ENCODE results near the gene ANKRD39.
"Not testable (repeated sequence)": the region's sequence is repeated elsewhere in the genome, so short reads cannot be mapped to it uniquely, and the experiment has no call there.

ANKRD39 gene

DNA sequence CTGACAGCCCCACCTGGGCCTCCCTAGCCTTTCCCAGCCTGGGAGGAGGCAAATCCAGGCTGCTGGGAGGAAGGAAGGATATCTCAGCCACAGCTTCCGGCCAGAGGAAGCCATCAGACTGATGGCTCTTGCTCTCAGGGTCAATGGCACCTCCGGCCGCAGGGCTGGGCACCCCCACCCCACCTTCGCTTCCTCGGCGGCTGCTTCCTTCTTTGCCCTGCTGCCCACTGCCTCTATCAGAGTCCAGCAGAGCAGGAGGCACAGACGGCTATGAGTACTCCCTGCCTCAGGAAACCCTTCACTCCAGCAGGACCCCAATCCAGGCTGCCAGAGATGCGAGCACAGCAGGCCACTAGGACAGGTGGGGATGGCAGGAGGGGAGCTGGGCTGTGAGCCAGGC lies 8.8 kb upstream of the ANKRD39 start:
- no peak for DNase-seq
- Mint-ChIP-seq H3K36me3 (ENCODE audit: low read depth) (peaks cover 21% of the 10 kb centered on the region), H3K27ac (peak overlapping the region; percentile 74), H3K27me3 (ENCODE audit: low read depth, poor library complexity) (no peaks in the 10 kb centered on the region), H3K4me3 (peak overlapping the region; percentile 88), H3K9me3 (no peaks in the 10 kb centered on the region), H3K4me1 (peaks cover 36% of the 10 kb centered on the region)
- TF ChIP-seq, protein P1, sequence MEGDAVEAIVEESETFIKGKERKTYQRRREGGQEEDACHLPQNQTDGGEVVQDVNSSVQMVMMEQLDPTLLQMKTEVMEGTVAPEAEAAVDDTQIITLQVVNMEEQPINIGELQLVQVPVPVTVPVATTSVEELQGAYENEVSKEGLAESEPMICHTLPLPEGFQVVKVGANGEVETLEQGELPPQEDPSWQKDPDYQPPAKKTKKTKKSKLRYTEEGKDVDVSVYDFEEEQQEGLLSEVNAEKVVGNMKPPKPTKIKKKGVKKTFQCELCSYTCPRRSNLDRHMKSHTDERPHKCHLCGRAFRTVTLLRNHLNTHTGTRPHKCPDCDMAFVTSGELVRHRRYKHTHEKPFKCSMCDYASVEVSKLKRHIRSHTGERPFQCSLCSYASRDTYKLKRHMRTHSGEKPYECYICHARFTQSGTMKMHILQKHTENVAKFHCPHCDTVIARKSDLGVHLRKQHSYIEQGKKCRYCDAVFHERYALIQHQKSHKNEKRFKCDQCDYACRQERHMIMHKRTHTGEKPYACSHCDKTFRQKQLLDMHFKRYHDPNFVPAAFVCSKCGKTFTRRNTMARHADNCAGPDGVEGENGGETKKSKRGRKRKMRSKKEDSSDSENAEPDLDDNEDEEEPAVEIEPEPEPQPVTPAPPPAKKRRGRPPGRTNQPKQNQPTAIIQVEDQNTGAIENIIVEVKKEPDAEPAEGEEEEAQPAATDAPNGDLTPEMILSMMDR (IDR thresholded peaks at IDR 0.05) = no peak

DNA sequence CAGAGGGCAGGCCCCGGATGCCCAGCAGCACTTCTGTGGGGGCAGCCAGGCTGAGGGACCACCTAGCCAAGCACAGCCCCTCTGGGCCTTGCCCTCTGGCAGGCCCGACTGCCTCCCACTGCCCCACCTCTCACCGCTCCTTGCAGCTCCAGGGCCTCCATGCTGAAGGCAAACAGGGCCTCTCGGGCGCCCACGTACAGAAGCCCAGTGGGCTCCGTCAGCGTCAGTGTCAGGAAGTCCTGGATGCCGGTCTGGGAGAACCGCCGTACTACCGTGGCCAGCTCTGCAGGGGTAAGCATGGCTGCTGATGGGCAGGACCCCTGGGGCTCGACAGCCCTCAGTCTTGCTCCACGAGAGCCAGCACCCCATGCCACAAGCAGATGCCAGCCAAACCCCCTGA lies 8.3 kb upstream of the ANKRD39 start:
- DNase-seq = no peak
- Mint-ChIP-seq H3K36me3 (ENCODE audit: low read depth) (peaks cover 23% of the 10 kb centered on the region), H3K4me3 (no peak overlapping the region), H3K27ac (peak overlapping the region; percentile 71), H3K9me3 (no peaks in the 10 kb centered on the region), H3K4me1 (peaks cover 32% of the 10 kb centered on the region), H3K27me3 (ENCODE audit: low read depth, poor library complexity) (no peaks in the 10 kb centered on the region)
- TF ChIP-seq, protein P1 (IDR thresholded peaks at IDR 0.05) = no peak

- TF ChIP-seq, protein P1 (IDR thresholded peaks at IDR 0.05) = no peak
- Mint-ChIP-seq H3K9me3 (no peaks in the 10 kb centered on the region), H3K4me1 (peaks cover 27% of the 10 kb centered on the region), H3K36me3 (ENCODE audit: low read depth) (peaks cover 23% of the 10 kb centered on the region), H3K4me3 (peak overlapping the region; percentile 34), H3K27ac (peak overlapping the region; percentile 71), H3K27me3 (ENCODE audit: low read depth, poor library complexity) (no peaks in the 10 kb centered on the region)
- DNase-seq = no peak
Measured at GRCh38 chr2:96865654-96866053, 7.8 kb upstream of the ANKRD39 start.

DNA sequence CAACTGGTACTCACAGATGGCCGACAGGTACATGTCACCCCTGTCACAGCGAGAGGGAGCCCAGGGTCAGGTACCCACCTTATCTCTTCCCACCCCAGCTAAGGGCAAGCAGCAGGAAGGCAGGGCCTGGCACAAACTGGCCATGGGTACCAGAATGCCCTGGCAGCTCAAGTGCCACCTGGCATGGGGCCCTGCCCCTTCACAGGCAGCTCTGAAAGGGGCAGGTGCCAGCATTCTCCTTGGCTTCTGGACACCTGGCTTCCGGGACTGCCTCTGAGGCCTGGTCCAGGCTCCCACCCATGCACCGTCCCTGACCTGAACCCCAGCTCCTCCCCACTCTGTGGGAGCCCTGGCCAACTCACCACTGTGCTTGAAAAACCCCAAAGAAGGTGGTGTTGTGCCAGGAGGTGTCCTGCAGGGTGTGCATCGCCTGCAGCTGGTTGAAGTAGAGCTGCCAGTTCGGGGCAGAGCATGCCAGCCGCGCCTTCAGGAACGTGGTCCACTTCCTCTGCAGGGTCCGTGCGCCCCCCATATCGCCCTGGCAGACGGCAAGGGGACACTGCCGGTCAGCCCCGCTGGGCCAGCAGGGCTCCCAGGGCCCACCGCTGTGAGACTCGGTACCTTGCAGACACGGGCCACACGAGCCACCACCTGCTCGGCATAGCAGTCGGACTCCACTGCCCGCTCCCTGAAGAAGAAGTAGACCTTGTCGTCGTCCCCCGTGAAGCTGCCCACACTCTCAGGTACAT lies 6.7 kb upstream of the ANKRD39 start:
- peaks cover 29% of the 10 kb centered on the region for H3K36me3 Mint-ChIP-seq (ENCODE audit: low read depth)
- H3K4me1 Mint-ChIP-seq = peaks cover 33% of the 10 kb centered on the region
- DNase-seq = no peak
- no peak overlapping the region for H3K4me3 Mint-ChIP-seq
- no peaks in the 10 kb centered on the region for H3K9me3 Mint-ChIP-seq
- TF ChIP-seq, protein P1 (IDR thresholded peaks at IDR 0.05) = no peak
- H3K27me3 Mint-ChIP-seq (ENCODE audit: low read depth, poor library complexity) = no peaks in the 10 kb centered on the region
- no peak overlapping the region for H3K27ac Mint-ChIP-seq

DNA sequence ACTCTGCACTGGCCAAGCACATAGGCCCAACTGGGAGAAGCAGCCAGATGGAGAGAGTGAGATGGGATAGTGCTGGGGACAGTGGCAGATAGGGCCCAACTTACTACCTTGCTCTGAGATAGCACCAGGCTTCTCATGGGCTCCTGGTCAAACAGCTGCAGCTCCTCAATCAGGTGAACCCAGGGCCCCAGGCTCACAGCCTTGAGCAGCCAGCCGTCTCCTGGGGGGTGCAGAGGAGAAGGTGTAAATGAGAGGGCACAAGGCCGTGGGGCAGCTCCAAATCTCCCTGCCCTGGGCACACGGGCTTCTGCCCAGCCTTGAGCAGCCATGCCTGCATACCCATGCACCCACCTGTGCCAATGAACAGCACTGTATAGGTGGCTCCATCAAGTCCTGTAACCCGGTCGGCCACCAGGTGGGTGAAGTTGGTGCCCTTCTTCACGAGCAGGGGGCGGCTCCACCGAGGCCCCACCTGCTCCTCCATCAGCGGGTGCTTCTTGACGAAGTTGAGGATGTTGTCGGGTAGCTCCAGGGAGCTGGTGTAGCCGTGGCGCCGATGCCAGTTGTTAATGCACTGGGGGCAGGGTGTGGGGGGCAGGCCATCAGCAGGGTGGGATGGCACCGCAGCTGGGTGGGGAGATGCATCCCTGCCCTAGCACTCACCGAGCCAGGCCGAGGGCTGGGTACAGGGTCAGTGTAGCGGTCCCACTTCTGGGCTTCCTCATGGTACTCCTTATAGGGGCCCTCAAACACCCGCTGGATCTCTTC lies 5.9 kb upstream of the ANKRD39 start:
- H3K27me3 Mint-ChIP-seq (ENCODE audit: low read depth, poor library complexity) = no peaks in the 10 kb centered on the region
- no peaks in the 10 kb centered on the region for H3K9me3 Mint-ChIP-seq
- H3K4me3 Mint-ChIP-seq = no peak overlapping the region
- no peak for DNase-seq
- H3K36me3 Mint-ChIP-seq (ENCODE audit: low read depth) = peaks cover 29% of the 10 kb centered on the region
- TF ChIP-seq, protein P1 (IDR thresholded peaks at IDR 0.05) = no peak
- no peak overlapping the region for H3K27ac Mint-ChIP-seq
- H3K4me1 Mint-ChIP-seq = peaks cover 41% of the 10 kb centered on the region

- peaks cover 29% of the 10 kb centered on the region for H3K36me3 Mint-ChIP-seq (ENCODE audit: low read depth)
- H3K4me3 Mint-ChIP-seq = peak overlapping the region; percentile 33
- DNase-seq; H3K27me3 Mint-ChIP-seq (ENCODE audit: low read depth, poor library complexity); H3K9me3 Mint-ChIP-seq: not testable (repeated sequence)
- H3K4me1 Mint-ChIP-seq = peaks cover 42% of the 10 kb centered on the region
- peak overlapping the region; percentile 8 for H3K27ac Mint-ChIP-seq
Measured at GRCh38 chr2:96863056-96863455, 5.2 kb upstream of the ANKRD39 start.

Measured in nephron progenitor cell (in vitro differentiated cells).